H9 (cell line): ENCODE data around the gene DDX25. TPM values are rescaled to one million over a fixed set of nuclear protein-coding genes. Genes with fewer than 3 reads are reported as not detected.

Source experiments
- DNase-seq: peaks from one replicate; pipeline ENCODE4 v3.0.0-alpha.2; 2017
- H2AFZ ChIP-seq: one replicate; pipeline ENCODE4 v1.6.1; 2013; ENCODE audit warnings: mild to moderate bottlenecking, low read length, control low read depth, moderate library complexity
- H2AK5ac ChIP-seq: 2 replicates; pipeline ENCODE4 v1.6.1; 2013; ENCODE audit warnings: low read length, control low read depth, mixed read lengths; ENCODE audit not compliant: insufficient read length
- H2BK120ac ChIP-seq: one replicate; pipeline ENCODE4 v1.6.1; 2013; ENCODE audit warnings: low read depth, mild to moderate bottlenecking, low read length, control low read depth, inconsistent platforms; ENCODE audit not compliant: poor library complexity, severe bottlenecking
- H2BK12ac ChIP-seq: 2 replicates; pipeline ENCODE4 v1.6.1; 2013; ENCODE audit warnings: low read length, control low read depth, mixed read lengths, low read depth; ENCODE audit not compliant: insufficient read length
- H2BK15ac ChIP-seq: 2 replicates; pipeline ENCODE4 v1.6.1; 2013; ENCODE audit warnings: low read depth, low read length, control low read depth
- H2BK20ac ChIP-seq: one replicate; pipeline ENCODE4 v1.6.1; 2013; ENCODE audit warnings: low read depth, mild to moderate bottlenecking, low read length, control low read depth, inconsistent platforms; ENCODE audit not compliant: poor library complexity, severe bottlenecking
- H2BK5ac ChIP-seq: 2 replicates; pipeline ENCODE4 v1.6.1; 2013; ENCODE audit warnings: low read length, control low read depth, mixed read lengths; ENCODE audit not compliant: insufficient read length
- H3K14ac ChIP-seq: 2 replicates; pipeline ENCODE4 v1.6.1; 2013; ENCODE audit warnings: low read length, control low read depth; ENCODE audit not compliant: insufficient read depth
- H3K18ac ChIP-seq: 2 replicates; pipeline ENCODE4 v1.6.1; 2013; ENCODE audit warnings: low read depth, mild to moderate bottlenecking, mixed read lengths, low read length, control low read depth; ENCODE audit not compliant: insufficient read length
- H3K23ac ChIP-seq: 2 replicates; pipeline ENCODE4 v1.6.1; 2013; ENCODE audit warnings: low read length, control low read depth, mixed read lengths, low read depth; ENCODE audit not compliant: insufficient read length
- H3K23me2 ChIP-seq: 2 replicates; pipeline ENCODE4 v1.6.1; 2013; ENCODE audit warnings: low read depth, mild to moderate bottlenecking, mixed read lengths, low read length, control low read depth; ENCODE audit not compliant: insufficient read length, poor library complexity, severe bottlenecking
- H3K27ac ChIP-seq: 2 replicates; pipeline ENCODE4 v1.5.1; 2013; ENCODE audit warnings: low read length, control low read depth, mixed read lengths, low read depth; ENCODE audit not compliant: insufficient read length
- H3K27me3 ChIP-seq: 2 replicates; pipeline ENCODE4 v1.6.1; 2013; ENCODE audit warnings: low read length, control low read depth, inconsistent platforms; ENCODE audit not compliant: insufficient read depth
- H3K4ac ChIP-seq: 2 replicates; pipeline ENCODE4 v1.6.1; 2013; ENCODE audit warnings: low read depth, mild to moderate bottlenecking, control low read depth, inconsistent platforms, low read length, moderate library complexity
- H3K4me1 ChIP-seq: 2 replicates; pipeline ENCODE4 v1.6.1; 2013; ENCODE audit warnings: low read length, control low read depth, inconsistent platforms; ENCODE audit not compliant: insufficient read depth
- H3K4me2 ChIP-seq: 2 replicates; pipeline ENCODE4 v1.6.1; 2013; ENCODE audit warnings: low read length, control low read depth, mixed read lengths; ENCODE audit not compliant: insufficient read length, insufficient read depth
- H3K56ac ChIP-seq: 2 replicates; pipeline ENCODE4 v1.6.1; 2013; ENCODE audit warnings: low read depth, mild to moderate bottlenecking, mixed read lengths, low read length, control low read depth; ENCODE audit not compliant: insufficient read length
- H3K79me1 ChIP-seq: 2 replicates; pipeline ENCODE4 v1.6.1; 2013; ENCODE audit warnings: low read depth, mild to moderate bottlenecking, moderate library complexity, low read length, control low read depth, inconsistent platforms; ENCODE audit not compliant: insufficient read depth, poor library complexity, severe bottlenecking
- H3K79me2 ChIP-seq: 2 replicates; pipeline ENCODE4 v1.6.1; 2013; ENCODE audit warnings: low read length, control low read depth, inconsistent platforms; ENCODE audit not compliant: insufficient read depth
- H3K9ac ChIP-seq: 2 replicates; pipeline ENCODE4 v1.6.1; 2013; ENCODE audit warnings: low read length, control low read depth, mixed read lengths; ENCODE audit not compliant: insufficient read length; ENCODE audit errors: extremely low read depth
- H3K9me3 ChIP-seq: one replicate; pipeline ENCODE4 v1.6.1; 2013; ENCODE audit warnings: low read depth, low read length, inconsistent platforms; ENCODE audit not compliant: control insufficient read depth
- H3T11ph ChIP-seq: one replicate; pipeline ENCODE4 v1.6.1; 2013; ENCODE audit warnings: mild to moderate bottlenecking, low read length, control low read depth, inconsistent platforms
- H4K20me1 ChIP-seq: one replicate; pipeline ENCODE4 v1.6.1; 2013; ENCODE audit not compliant: control insufficient read depth, insufficient read length, insufficient read depth
- H4K5ac ChIP-seq: 2 replicates; pipeline ENCODE4 v1.6.1; 2013; ENCODE audit warnings: low read depth, mild to moderate bottlenecking, mixed read lengths, low read length, control low read depth; ENCODE audit not compliant: insufficient read length
- H4K8ac ChIP-seq: replicated peaks from 2 replicates; pipeline ENCODE4 v1.6.1; 2013; ENCODE audit warnings: low read length, control low read depth, mixed read lengths, low read depth; ENCODE audit not compliant: insufficient read length
- H4K91ac ChIP-seq: 2 replicates; pipeline ENCODE4 v1.6.1; 2013; ENCODE audit warnings: low read depth, mild to moderate bottlenecking, moderate library complexity, mixed read lengths, low read length, control low read depth; ENCODE audit not compliant: insufficient read length
- H3K27ac Mint-ChIP-seq, 3 experiments: 2 replicates in 2 of 3; 3 replicates in 1 of 3; pipeline ENCODE4 v1.8.0; 2020 to 2021; ENCODE audit warnings: mixed read lengths in 3 of 3, mild to moderate bottlenecking in 1 of 3, moderate library complexity in 1 of 3
- H3K27me3 Mint-ChIP-seq: 2 replicates; pipeline ENCODE4 v1.8.0; 2021; ENCODE audit warnings: low read depth, mild to moderate bottlenecking, moderate library complexity, mixed read lengths
- H3K36me3 Mint-ChIP-seq, 3 experiments: 2 replicates in 2 of 3; 3 replicates in 1 of 3; pipeline ENCODE4 v1.8.0; 2020 to 2021; ENCODE audit warnings: low read depth in 3 of 3, mixed read lengths in 3 of 3; ENCODE audit not compliant: insufficient read depth in 1 of 3
- H3K4me1 Mint-ChIP-seq, 2 experiments: 2 replicates each; pipeline ENCODE4 v1.8.0; 2020; ENCODE audit warnings: mixed read lengths in 2 of 2
- H3K4me3 Mint-ChIP-seq, 2 experiments: 2 replicates in 1 of 2; 3 replicates in 1 of 2; pipeline ENCODE4 v1.8.0; 2020 to 2021; ENCODE audit warnings: mild to moderate bottlenecking in 2 of 2, mixed read lengths in 2 of 2, moderate library complexity in 1 of 2
- H3K9me3 Mint-ChIP-seq, 2 experiments: 2 replicates in 1 of 2; 3 replicates in 1 of 2; pipeline ENCODE4 v1.8.0; 2020; ENCODE audit warnings: mild to moderate bottlenecking in 2 of 2, mixed read lengths in 2 of 2, moderate library complexity in 1 of 2
- WGBS: extraction: QIAGEN DNeasy Blood & Tissue Kit; methylation state at CpG from one replicate; pipeline ENCODE4 v1.1.7; 2013; ENCODE audit warnings: missing lambda C conversion rate, low lambda C conversion rate, mixed read lengths; ENCODE audit not compliant: insufficient read length; ENCODE audit errors: extremely low coverage; 5-methylcytosine and 5-hydroxymethylcytosine counted together
- total RNA-seq: library from RNA; stranded (reverse); gene quantifications from 2 replicates; pipeline ENCODE4 v1.2.1, GENCODE V29; 2021
- TF ChIP-seq, protein P1 (sequence below): fragments of 200-600 bp; sonication (generic); conservative IDR thresholded peaks from 3 replicates; pipeline ENCODE4 v1.8.0; 2021; ENCODE audit warnings: antibody characterized with exemption, mild to moderate bottlenecking

Gene DDX25
- total RNA-seq, 1 experiment from 2014 or later: 6.9 TPM

GRCh38 chr11:125951731-125952130 lies 47.4 kb downstream of the DDX25 start:
- H3K27ac Mint-ChIP-seq: peak overlapping the region in 1 of 3 experiments; percentile 74; a peak in 2 of 7 replicates
- H2AK5ac ChIP-seq: no peak overlapping the region
- no peak overlapping the region for H2BK120ac ChIP-seq
- H3K27me3 Mint-ChIP-seq: no peaks in the 10 kb centered on the region; the same call in 1 of the 2 replicates
- H4K8ac ChIP-seq: no peak overlapping the region
- H3K14ac ChIP-seq: no peak overlapping the region
- no peak overlapping the region for H3K4me3 Mint-ChIP-seq
- no peak overlapping the region for H4K91ac ChIP-seq
- H3K36me3 Mint-ChIP-seq: peaks cover 0 to 13% (median 0%) of the 10 kb centered on the region in 3 experiments; a peak in 3 of 7 replicates
- peaks cover 8 to 11% of the 10 kb centered on the region in 2 experiments for H3K4me1 Mint-ChIP-seq
- no peak overlapping the region for H3K23ac ChIP-seq
- no peak overlapping the region for H4K5ac ChIP-seq
- no CpG with 5 or more reads among the region's 11 CpGs for WGBS
- no peaks in the 10 kb centered on the region for H3K79me2 ChIP-seq
- no peak overlapping the region for H3K18ac ChIP-seq
- no peak overlapping the region for H3K56ac ChIP-seq
- H3K27me3 ChIP-seq: no peaks in the 10 kb centered on the region
- H3K9ac ChIP-seq: no peak overlapping the region
- no peak overlapping the region for H3K27ac ChIP-seq
- no peak overlapping the region for H2BK20ac ChIP-seq
- H3K9me3 Mint-ChIP-seq: no peaks in the 10 kb centered on the region
- DNase-seq: no peak
- no peaks in the 10 kb centered on the region for H4K20me1 ChIP-seq
- H3K79me1 ChIP-seq: no peaks in the 10 kb centered on the region
- H2BK12ac ChIP-seq: no peak overlapping the region
- no peak overlapping the region for H3T11ph ChIP-seq
- no peak overlapping the region for H2BK5ac ChIP-seq
- no peak overlapping the region for H2BK15ac ChIP-seq
- H3K9me3 ChIP-seq: no peaks in the 10 kb centered on the region
- H3K4ac ChIP-seq: no peak overlapping the region
- TF ChIP-seq, protein P1, sequence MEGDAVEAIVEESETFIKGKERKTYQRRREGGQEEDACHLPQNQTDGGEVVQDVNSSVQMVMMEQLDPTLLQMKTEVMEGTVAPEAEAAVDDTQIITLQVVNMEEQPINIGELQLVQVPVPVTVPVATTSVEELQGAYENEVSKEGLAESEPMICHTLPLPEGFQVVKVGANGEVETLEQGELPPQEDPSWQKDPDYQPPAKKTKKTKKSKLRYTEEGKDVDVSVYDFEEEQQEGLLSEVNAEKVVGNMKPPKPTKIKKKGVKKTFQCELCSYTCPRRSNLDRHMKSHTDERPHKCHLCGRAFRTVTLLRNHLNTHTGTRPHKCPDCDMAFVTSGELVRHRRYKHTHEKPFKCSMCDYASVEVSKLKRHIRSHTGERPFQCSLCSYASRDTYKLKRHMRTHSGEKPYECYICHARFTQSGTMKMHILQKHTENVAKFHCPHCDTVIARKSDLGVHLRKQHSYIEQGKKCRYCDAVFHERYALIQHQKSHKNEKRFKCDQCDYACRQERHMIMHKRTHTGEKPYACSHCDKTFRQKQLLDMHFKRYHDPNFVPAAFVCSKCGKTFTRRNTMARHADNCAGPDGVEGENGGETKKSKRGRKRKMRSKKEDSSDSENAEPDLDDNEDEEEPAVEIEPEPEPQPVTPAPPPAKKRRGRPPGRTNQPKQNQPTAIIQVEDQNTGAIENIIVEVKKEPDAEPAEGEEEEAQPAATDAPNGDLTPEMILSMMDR: no peak
- H2AFZ ChIP-seq: no peak overlapping the region
- H3K4me2 ChIP-seq: no peak overlapping the region
- H3K4me1 ChIP-seq: no peaks in the 10 kb centered on the region
- no peaks in the 10 kb centered on the region for H3K23me2 ChIP-seq
